ENCODE data around the gene LEMD3. TPM values are rescaled to one million over a fixed set of nuclear protein-coding genes. Genes with fewer than 3 reads are reported as not detected.

The LEMD3 gene
- total and polyA plus RNA-seq, 2 experiments from 2014 or later, result 15.4 to 56.7 TPM

GRCh38 chr12:65152012-65152411, 17.4 kb upstream of the LEMD3 start (continued):
- no peak for TF ChIP-seq POLR2AphosphoS5 (IDR thresholded peaks at IDR 0.05; ENCODE audit: low read depth)

- H3K4me2 ChIP-seq, result no peak overlapping the region
- ATAC-seq (no peak), DNase-seq (ENCODE audit: low spot score) (no peak)
- no peaks in the 10 kb centered on the region for H3F3A ChIP-seq (replicated peaks; ENCODE audit: low read depth)
- peaks cover 8% of the 10 kb centered on the region for H3K4me1 Mint-ChIP-seq
- H2AFZ ChIP-seq, result no peak overlapping the region
- no peaks in the 10 kb centered on the region for H4K20me1 ChIP-seq (replicated peaks; ENCODE audit: insufficient read depth)
- no peaks in the 10 kb centered on the region for H3K36me3 ChIP-seq (ENCODE audit: insufficient read depth)
- peaks cover 1% of the 10 kb centered on the region for H3K27me3 Mint-ChIP-seq (ENCODE audit: insufficient read depth, low read depth, poor library complexity)
- H3K27ac Mint-ChIP-seq, result no peak overlapping the region
- no peaks in the 10 kb centered on the region for H3K9me3 Mint-ChIP-seq
- no peak overlapping the region for H3K4me3 ChIP-seq
- TF ChIP-seq JUNB (IDR thresholded peaks at IDR 0.05; ENCODE audit: unreplicated experiment) (no peak), ZNF462 (CRISPR knock-in tag; IDR thresholded peaks at IDR 0.05) (no peak), STAT1 (IDR thresholded peaks at IDR 0.05; ENCODE audit: unreplicated experiment) (no peak), EZH2 (IDR thresholded peaks at IDR 0.05; ENCODE audit: low read depth, unreplicated experiment) (no peak), ETS1 (IDR thresholded peaks at IDR 0.05) (no peak)
- H3K4me3 Mint-ChIP-seq, result no peak overlapping the region
- H3K27ac ChIP-seq (ENCODE audit: low read depth), result no peak overlapping the region
- H3K9me2 ChIP-seq (ENCODE audit: insufficient read depth), result peaks cover 7% of the 10 kb centered on the region; the same call in 1 of the 2 replicates
- no peaks in the 10 kb centered on the region for H3K27me3 ChIP-seq (ENCODE audit: insufficient read depth)
- H3K36me3 Mint-ChIP-seq (ENCODE audit: low read depth), result no peaks in the 10 kb centered on the region
- no peaks in the 10 kb centered on the region for H3K79me2 ChIP-seq (replicated peaks; ENCODE audit: insufficient read depth)
- H3K4me1 ChIP-seq (ENCODE audit: insufficient read depth), result 0 out of 2 replicates have a peak, but pooled peaks cover 8% of the 10 kb centered on the region
Observed at GRCh38 chr12:65152596-65152995, 16.8 kb upstream of the LEMD3 start.
